ENCODE data around the gene RELA.

RELA gene

GRCh38 chr11:65649656-65650546 is 12.8 kb downstream of the RELA start:
- TF ChIP-seq, protein P1, sequence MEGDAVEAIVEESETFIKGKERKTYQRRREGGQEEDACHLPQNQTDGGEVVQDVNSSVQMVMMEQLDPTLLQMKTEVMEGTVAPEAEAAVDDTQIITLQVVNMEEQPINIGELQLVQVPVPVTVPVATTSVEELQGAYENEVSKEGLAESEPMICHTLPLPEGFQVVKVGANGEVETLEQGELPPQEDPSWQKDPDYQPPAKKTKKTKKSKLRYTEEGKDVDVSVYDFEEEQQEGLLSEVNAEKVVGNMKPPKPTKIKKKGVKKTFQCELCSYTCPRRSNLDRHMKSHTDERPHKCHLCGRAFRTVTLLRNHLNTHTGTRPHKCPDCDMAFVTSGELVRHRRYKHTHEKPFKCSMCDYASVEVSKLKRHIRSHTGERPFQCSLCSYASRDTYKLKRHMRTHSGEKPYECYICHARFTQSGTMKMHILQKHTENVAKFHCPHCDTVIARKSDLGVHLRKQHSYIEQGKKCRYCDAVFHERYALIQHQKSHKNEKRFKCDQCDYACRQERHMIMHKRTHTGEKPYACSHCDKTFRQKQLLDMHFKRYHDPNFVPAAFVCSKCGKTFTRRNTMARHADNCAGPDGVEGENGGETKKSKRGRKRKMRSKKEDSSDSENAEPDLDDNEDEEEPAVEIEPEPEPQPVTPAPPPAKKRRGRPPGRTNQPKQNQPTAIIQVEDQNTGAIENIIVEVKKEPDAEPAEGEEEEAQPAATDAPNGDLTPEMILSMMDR (IDR thresholded peaks at IDR 0.05), result no peak
- Histone ChIP-seq H3K9me3 (ENCODE audit: control insufficient read depth, low read length) (no peaks in the 10 kb centered on the region), H3K9ac (no peak overlapping the region), H3K4me2 (ENCODE audit: low read length) (no peak overlapping the region), H3K27ac (no peak overlapping the region), H3K4me3 (ENCODE audit: low read depth, low read length) (no peak overlapping the region), H2AFZ (no peak overlapping the region), H3K27me3 (ENCODE audit: control insufficient read depth, insufficient read depth, low read length) (no peaks in the 10 kb centered on the region), H3K79me2 (no peaks in the 10 kb centered on the region), H3K4me1 (peaks cover 10% of the 10 kb centered on the region), H3K36me3 (ENCODE audit: control insufficient read depth, insufficient read depth, low read length) (no peaks in the 10 kb centered on the region)

- Histone ChIP-seq H2AFZ (no peak overlapping the region), H3K4me2 (ENCODE audit: low read length) (no peak overlapping the region), H3K79me2 (no peaks in the 10 kb centered on the region), H3K9ac (no peak overlapping the region), H3K27ac (no peak overlapping the region), H3K9me3 (ENCODE audit: control insufficient read depth, low read length) (no peaks in the 10 kb centered on the region), H3K27me3 (ENCODE audit: control insufficient read depth, insufficient read depth, low read length) (no peaks in the 10 kb centered on the region), H3K4me3 (ENCODE audit: low read depth, low read length) (no peak overlapping the region), H3K36me3 (ENCODE audit: control insufficient read depth, insufficient read depth, low read length) (no peaks in the 10 kb centered on the region), H3K4me1 (peaks cover 10% of the 10 kb centered on the region)
- TF ChIP-seq, protein P1 (IDR thresholded peaks at IDR 0.05), result no peak
Observed at GRCh38 chr11:65648997-65649493, 13.7 kb downstream of the RELA start.

DNA sequence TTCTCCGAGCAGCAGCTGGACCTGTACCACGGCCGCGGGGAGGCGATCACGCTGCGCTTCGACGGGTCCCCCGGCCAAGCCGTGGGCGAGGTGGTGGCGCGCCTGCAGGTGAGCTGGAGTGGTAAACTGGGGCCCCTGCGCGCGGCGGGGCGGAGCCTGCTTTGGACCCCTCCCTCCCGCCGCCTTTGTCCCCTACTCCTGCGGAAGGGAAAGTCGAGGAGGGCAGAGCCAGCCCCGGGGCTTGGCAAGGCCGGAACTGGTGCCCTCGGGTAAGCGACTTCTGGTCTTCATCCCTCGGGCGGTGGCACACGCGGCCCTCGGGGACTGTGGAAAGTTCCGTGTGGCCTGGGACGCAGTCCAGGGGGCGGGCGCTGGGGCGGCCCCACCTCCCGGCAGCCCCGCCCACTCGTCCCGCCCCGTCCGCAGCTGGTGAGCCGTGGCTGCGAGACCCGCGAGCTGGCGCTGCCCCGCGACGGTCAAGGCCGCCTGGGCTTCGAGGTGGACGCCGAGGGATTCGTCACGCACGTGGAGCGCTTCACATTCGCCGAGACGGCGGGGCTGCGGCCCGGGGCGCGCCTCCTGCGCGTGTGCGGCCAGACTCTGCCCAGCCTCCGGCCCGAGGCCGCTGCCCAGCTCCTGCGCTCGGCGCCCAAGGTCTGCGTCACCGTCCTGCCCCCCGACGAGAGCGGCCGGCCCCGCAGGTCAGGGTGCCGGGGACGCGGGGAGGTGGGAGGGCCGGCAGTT is 15.6 kb downstream of the RELA start:
- no peaks in the 10 kb centered on the region for H3K27me3 ChIP-seq (ENCODE audit: control insufficient read depth, insufficient read depth, low read length)
- no peaks in the 10 kb centered on the region for H3K79me2 ChIP-seq
- no peak overlapping the region for H3K27ac ChIP-seq
- TF ChIP-seq, protein P1 (IDR thresholded peaks at IDR 0.05), result no peak
- H3K9me3 ChIP-seq (ENCODE audit: control insufficient read depth, low read length), result no peaks in the 10 kb centered on the region
- peaks cover 4% of the 10 kb centered on the region for H3K4me1 ChIP-seq
- H2AFZ ChIP-seq, result no peak overlapping the region
- no peaks in the 10 kb centered on the region for H3K36me3 ChIP-seq (ENCODE audit: control insufficient read depth, insufficient read depth, low read length)
- no peak overlapping the region for H3K9ac ChIP-seq
- no peak overlapping the region for H3K4me2 ChIP-seq (ENCODE audit: low read length)
- no peak overlapping the region for H3K4me3 ChIP-seq (ENCODE audit: low read depth, low read length)

DNA sequence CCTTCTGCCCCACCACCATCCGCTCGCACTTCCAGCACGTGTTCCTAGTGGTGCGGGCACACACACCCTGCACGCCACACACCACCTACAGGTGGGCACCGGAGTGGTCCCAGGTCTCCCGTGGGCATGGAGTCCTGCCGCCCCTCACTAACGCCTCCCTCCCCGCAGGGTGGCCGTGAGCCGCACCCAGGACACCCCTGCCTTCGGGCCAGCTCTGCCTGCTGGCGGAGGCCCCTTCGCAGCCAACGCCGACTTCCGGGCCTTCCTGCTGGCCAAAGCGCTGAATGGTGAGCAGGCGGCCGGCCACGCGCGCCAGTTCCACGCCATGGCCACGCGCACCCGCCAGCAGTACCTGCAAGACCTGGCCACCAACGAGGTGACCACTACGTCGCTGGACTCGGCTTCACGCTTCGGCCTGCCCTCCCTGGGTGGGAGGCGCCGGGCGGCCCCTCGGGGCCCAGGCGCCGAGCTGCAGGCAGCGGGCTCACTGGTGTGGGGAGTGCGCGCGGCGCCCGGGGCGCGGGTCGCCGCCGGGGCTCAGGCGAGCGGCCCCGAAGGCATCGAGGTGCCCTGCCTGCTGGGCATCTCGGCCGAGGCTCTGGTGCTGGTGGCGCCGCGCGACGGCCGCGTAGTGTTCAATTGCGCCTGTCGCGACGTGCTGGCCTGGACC is 16.3 kb downstream of the RELA start:
- H3K4me1 ChIP-seq, result peaks cover under 1% of the 10 kb centered on the region
- no peaks in the 10 kb centered on the region for H3K9me3 ChIP-seq (ENCODE audit: control insufficient read depth, low read length)
- H3K27me3 ChIP-seq (ENCODE audit: control insufficient read depth, insufficient read depth, low read length), result no peaks in the 10 kb centered on the region
- TF ChIP-seq, protein P1 (IDR thresholded peaks at IDR 0.05), result no peak
- no peaks in the 10 kb centered on the region for H3K36me3 ChIP-seq (ENCODE audit: control insufficient read depth, insufficient read depth, low read length)
- no peak overlapping the region for H2AFZ ChIP-seq
- H3K27ac ChIP-seq, result no peak overlapping the region
- no peak overlapping the region for H3K9ac ChIP-seq
- H3K4me2 ChIP-seq (ENCODE audit: low read length), result no peak overlapping the region
- no peaks in the 10 kb centered on the region for H3K79me2 ChIP-seq
- no peak overlapping the region for H3K4me3 ChIP-seq (ENCODE audit: low read depth, low read length)
